ENCODE results near the gene HSCB. TPM values are rescaled to one million over a fixed set of nuclear protein-coding genes. Genes with fewer than 3 reads are reported as not detected.
"Not testable (repeated sequence)": the region's sequence is repeated elsewhere in the genome, so short reads cannot be mapped to it uniquely, and the experiment has no call there.

The HSCB gene
- total RNA-seq, 1 experiment from 2014 or later, result 17.1 TPM

GRCh38 chr22:28738876-28739275 is 3.0 kb upstream of the HSCB start:
- not testable (repeated sequence) for DNase-seq (ENCODE audit: low read depth)

GRCh38 chr22:28741200-28741784 is 547 bp upstream of the HSCB start:
- no peak for DNase-seq (ENCODE audit: low read depth)

GRCh38 chr22:28742562-28742962 is 723 bp downstream of the HSCB start:
- no peak for DNase-seq (ENCODE audit: low read depth)

GRCh38 chr22:28743852-28744251 is 2.0 kb downstream of the HSCB start:
- no peak for DNase-seq (ENCODE audit: low read depth)

DNA sequence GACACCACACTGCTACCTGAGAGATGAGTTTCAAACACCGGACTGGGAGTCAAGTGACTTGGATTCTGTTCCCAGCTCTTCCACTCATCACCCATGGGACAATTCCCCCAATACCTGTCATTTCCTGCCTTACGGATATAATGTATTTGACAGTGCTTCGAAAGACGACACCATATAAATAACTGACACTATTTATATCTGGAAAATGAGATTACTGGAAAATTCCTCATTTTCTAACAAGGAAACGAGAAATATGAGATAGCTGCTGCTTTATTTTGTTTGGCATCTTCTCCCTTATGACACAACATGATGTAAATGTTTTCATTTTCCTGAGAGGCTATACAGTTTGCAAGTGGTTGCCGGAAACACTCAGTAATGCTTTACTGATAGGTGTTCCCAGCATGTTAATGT is 8.6 kb downstream of the HSCB start:
- DNase-seq (ENCODE audit: low read depth), result no peak

DNA sequence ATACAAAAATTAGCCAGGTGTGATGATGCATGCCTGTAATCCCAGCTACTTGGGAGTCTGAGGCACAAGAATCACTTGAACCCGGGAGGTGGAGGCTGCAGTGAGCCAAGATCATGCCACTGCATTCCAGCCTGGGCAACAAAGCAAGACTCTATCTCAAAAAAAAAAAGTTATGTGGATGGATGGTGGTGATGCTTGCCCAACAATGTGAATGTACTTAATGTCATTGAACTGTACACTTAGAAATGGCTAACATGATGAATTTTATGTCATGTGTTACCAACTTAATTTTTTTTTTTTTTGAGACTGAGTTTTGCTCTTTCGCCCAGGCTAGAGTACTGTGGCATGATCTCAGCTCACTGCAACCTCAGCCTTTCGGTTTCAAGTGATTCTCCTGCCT is 12.7 kb downstream of the HSCB start:
- not testable (repeated sequence) for DNase-seq (ENCODE audit: low read depth)

DNA sequence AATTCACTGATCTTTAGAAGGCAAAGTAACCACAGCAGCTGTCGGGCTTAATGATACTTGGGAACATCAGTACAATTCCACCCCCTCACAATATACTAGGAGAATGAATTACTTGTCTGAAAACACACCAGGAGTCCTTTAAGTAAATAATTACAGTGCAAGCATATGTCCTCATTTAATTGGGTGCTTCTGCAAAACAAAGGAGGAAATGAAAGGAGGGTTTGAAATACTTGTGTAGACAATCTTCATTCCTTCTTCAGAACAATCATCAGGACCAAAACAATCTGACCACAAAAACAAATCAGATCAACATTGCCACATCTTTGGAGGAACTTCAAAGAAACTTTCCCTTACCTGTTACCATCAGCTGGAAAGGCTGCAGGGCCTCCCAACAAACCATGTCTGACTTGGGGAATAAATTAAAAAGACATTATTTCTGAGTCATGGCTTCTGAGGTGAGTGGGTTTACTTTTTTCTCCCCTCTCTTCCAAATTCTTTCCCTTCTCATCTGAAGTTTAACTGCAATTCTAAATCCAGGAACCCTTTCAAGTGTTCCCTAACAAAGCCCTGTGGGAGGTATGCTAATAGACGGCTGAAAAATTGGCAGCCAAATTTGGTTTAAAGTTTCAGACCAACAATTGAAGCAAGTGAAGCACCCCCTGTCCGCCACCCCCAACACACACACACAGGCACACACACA is 18.2 kb downstream of the HSCB start:
- DNase-seq (ENCODE audit: low read depth), result no peak

DNA sequence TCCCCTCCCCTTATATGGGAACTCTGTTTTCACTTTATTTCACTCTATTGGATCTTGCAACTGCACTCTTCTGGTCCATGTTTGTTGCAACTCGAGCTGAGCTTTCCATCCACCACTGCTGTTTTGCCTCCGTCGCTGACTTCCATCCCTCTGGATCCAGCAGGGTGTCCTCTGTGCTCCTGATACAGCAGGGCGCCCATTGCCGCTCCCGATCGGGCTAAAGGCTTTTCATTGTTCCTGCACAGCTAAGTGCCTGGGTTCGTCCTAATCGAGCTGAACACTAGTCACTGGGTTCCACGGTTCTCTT is 19.6 kb downstream of the HSCB start:
- DNase-seq (ENCODE audit: low read depth), result no peak

GRCh38 chr22:28762000-28762399 is 20.2 kb downstream of the HSCB start:
- not testable (repeated sequence) for DNase-seq (ENCODE audit: low read depth)

DNA sequence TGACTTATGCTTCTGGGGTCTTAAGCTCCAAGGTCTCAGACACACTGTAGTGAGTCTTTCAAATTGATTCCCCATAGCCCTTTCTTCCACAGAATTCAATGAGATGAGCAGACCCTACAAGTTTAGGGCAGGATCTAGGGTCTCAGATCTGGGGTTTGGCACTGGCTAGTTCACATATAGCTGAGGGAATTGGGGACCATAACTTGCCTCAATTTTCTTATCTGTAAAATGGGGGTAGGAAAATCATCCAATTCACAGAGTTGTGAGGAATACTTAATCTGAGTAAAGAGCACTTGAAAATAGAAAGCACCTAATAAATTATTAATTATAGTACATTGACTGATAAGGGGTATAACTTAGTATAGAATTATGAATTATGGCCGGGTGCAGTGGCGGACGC is 24.8 kb downstream of the HSCB start:
- no peak for DNase-seq (ENCODE audit: low read depth)

DNA sequence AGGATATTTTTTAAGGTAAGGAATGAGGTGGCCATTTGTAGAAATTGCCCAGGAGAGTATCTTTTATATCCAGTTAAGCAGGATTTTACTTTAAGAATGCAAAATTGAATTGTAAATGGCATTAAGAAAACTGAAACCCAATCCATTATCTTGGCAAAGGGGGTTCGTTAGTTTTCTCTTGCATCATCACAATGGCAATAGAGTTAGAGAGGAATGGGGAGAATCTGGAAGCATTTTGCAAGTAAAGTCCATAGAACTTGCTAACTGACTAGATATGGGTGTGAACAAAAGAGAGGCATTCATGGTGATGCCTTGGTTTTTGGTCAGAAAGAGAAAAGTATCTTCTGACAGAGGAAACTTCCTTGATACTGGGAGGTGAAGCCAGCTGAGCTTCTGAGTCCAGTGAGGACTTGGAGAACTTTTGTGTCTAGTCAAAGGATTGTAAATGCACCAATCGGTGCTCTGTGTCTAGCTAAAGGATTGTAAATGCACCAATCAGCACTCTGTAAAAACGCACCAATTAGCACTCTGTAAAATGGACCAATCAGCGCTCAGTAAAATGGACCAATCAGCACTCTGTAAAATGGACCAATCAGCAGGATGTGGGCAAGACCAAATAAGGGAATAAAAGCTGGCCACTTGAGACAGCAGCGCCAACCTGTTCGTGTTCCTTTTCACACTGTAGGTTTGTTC is 27.0 kb downstream of the HSCB start:
- no peak for DNase-seq (ENCODE audit: low read depth)

- no peak for DNase-seq (ENCODE audit: low read depth)
Observed at GRCh38 chr22:28769394-28770085, 27.7 kb downstream of the HSCB start.

GRCh38 chr22:28771195-28771791 is 29.5 kb downstream of the HSCB start:
- DNase-seq (ENCODE audit: low read depth), result peak; percentile 26

GRCh38 chr22:28772633-28773460 is 31.0 kb downstream of the HSCB start, which contains the start of gene CCDC117:
Gene CCDC117 (plus strand): TSS chr22:28772695. CDS start chr22:28772850, 155 bp downstream.
- peak; percentile 91 for DNase-seq (ENCODE audit: low read depth)

GRCh38 chr22:28773461-28773867 is 31.6 kb downstream of the HSCB start:
- no peak for DNase-seq (ENCODE audit: low read depth)

GRCh38 chr22:28774378-28774777 is 32.5 kb downstream of the HSCB start:
- DNase-seq (ENCODE audit: low read depth), result no peak

DNA sequence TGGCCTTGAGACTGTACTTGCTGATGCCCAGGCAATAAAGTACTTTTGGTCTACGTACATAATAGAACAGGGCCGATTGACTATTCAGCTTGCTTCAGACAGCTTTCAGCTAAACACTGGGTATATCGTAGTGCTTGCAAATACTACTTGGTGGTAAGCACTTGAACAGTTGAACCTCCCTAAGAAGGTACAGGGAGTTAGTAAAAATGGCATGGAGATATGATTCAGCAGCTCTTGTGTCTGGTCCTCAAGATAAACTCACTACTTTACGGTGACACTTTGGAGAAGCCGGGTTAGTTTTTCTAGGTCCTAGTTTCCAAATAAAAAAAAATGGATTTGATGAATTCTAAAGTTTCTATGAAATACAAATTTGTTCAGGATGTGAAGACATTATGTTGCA is 38.0 kb downstream of the HSCB start:
- DNase-seq (ENCODE audit: low read depth), result no peak

DNA sequence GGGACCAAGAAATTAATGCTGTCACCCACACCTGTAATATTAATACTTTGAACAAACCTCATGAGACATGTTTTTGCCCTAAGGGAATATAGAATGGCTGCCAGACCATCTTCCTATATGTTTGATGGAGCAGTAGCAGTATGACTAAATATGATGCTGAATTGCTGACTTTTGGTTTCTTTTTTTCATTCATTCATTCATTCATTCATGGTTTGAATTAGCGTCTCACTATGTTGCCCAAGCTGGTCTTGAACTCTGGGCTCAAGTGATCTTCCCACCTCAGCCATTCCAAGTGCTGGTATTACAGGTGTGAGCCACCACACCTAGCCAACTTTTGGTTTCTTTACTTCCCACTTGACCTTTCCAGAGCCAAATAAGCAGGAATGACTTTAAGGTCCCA is 38.5 kb downstream of the HSCB start:
- DNase-seq (ENCODE audit: low read depth), result no peak

GRCh38 chr22:28783786-28784671 is 42.2 kb downstream of the HSCB start:
- no peak for DNase-seq (ENCODE audit: low read depth)

DNA sequence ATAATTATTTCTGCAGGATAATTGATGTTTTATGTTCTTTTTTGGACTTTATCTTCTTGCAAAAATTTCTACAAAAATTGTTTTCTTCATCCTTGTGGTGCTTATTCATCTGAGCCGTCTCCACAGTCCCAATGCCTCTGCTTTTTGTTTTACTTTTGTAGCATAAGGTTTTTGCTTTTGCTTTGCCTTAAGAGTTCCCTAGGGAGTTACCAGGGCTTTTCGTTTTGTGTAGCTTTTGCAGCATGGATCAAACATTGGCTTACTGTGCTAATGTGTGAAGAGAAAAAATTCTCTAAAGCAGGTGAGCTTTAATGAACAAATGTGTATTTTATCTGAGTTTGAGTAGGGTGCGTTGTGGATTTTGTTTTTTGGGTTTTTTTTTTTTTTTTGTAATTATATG is 46.8 kb downstream of the HSCB start:
- DNase-seq (ENCODE audit: low read depth), result no peak
